Measurements from ENCODE around the gene ARMC7. TPM values are rescaled to one million over a fixed set of nuclear protein-coding genes. Genes with fewer than 3 reads are reported as not detected.
"Not testable (repeated sequence)": the region's sequence is repeated elsewhere in the genome, so short reads cannot be mapped to it uniquely, and the experiment has no call there.

Gene ARMC7
- total RNA-seq, 1 donor from 2014 or later = 8.0 TPM

DNA sequence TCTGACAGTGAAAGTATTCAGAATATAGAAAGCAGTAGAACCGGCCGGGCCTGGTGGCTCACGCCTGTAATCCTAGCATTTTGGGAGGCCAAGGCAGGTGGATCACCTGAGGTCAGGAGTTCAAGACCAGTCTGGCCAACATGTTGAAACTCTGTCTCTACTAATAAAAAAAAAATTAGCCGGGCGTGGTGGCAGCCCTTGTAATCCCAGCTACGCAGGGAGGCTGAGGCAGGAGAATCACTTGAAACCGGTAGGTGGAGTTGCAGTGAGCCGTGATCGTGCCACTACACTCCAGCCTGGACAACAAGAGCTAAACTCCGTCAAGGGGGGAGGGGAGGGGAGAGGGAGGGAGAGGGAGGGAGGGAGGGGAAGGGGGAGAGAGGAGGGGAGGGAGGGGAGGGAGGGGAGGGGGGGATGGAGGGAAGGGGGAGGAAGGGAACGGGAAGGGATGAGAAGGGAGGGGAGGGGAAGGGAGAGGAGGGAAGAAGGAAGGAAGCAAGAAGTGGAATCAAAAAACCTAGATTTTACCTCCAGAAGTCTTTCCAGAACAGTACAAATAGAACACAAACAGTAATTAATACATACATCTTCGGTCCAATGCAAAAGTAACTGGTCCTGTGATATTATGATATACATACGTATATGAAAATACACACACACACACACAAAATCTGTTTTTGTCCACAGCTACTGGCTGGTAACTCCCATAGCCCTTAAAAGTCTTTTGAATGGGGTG is 32.6 kb downstream of the ARMC7 start:
- intact Hi-C loops (cut with DNase I) = no loop called here
- no peak for DNase-seq (ENCODE audit: low spot score)

DNA sequence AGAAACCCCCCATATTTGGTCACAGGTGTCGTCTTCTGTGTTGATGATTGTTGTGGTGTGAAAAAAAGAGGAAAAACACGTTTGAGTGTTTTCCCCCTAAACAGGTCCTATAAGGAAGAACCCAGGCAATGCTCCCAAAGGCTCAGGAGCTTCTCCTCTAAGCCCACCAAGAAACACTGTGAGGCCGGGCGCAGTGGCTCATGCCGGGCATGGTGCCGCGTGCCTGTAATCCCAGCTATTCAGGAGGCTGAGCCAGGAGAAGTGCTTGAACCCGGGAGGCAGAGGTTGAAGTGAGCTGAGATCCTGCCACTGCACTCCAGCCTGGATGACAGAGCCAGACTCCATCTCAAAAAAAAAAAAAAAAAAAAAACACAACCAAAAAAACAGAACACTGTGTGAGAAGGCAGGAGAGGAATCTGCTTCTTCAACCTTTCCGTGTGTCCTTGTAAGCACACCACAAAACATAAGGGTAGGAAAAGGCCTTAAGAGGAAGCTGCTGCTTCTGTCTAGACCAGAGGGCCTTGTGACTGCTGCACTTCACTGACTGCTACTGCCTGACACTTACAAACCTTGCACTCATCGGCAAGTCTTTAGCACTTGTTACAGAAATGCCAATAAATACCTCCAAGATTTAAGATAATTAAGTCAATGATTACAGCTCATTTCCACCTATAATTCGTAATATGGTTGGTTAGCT is 35.2 kb downstream of the ARMC7 start:
- intact Hi-C loops (cut with DNase I) = no loop called here
- no peak for DNase-seq (ENCODE audit: low spot score)

DNA sequence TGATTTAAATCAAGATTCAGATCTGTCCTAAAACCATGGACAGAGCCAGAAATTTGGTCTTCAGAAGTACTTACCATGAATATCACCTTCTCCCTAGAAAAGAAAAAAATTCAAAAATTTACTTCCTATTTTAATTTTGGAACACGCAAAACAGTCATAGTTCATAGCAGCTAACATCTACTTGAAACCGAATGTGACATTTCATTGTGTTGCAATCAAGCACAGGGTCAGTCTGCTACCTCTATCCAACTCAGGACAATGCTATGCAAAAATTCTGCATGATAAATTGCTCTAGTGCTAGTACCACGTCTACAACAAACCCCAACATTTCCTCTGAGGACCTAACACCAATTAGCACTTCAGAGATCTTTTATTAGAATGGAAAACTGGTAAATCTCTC is 36.8 kb downstream of the ARMC7 start:
- intact Hi-C loops (cut with DNase I) = no loop called here
- DNase-seq (ENCODE audit: low spot score) = no peak

DNA sequence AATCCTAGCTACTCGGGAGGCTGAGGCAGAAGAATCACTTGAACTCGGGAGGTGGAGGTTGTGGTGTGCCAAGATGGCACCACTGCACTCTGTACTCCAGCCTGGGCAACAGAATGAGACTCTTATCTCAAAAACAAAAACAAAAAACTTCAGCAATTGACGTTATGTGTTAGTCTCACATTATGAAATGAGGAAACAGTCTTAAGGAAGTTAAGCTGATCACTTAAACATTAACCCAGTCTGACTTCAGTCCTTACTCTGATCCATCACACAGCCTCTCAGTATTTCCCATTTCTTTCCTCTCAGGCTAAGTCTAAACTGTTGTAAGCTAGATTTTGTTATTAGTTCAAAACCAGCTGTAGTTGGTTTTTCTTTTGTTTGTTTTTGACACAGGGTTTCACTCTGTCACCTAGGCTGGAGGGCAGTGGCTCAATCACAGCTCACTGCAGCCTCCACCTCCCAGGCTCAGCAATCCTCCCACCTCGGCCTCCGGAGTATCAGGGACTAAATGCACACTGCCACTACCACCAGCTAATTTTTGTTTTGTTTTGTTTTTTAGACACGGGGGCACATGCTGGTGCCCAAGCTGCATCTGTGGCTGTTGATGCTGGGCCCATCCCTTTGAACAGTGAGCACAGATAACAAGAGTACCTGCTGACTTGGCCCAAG is 38.2 kb downstream of the ARMC7 start:
- DNase-seq (ENCODE audit: low spot score) = no peak
- intact Hi-C loops (cut with DNase I) = no loop called here

DNA sequence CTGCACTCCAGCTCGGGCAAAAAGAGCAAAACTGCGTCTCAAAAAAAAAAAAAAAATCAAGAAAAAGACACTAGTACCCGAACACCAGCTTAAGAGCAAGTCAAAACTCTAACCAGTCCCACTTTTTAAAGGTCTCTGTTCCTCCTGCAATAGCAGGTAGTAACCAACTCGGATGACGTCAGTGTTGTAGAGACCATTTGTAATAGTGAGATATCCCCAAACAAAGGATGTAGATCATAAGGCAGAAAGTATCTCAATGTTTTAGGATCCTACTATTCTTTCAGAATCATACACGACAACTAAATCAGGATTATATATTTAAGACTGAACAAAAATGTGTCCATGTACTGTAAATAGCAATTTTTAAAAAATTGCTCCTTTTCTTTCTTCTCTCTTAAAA is 42.2 kb downstream of the ARMC7 start:
- intact Hi-C loops (cut with DNase I) = loop anchor here (5.0 kb wide), 1 partner anchor 40 kb away; no protein-coding TSS in a partner anchor

DNA sequence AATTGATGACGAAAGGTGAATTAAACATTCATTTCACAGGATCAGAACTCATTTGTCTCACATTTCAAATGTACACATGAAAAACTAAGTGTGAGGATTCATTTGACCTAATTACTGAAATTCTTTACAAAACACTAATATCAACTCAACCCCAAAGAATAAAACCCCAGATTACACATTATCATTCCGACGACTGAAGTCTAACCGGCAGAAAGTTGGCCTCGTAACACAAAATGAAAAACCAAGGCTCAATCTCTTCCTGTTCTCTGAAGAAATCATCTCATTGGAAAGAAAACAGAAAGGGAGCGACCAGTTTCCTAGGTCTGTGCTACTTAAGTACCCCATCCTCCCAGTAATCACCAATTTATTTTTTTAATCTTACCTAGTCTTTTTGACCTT is 42.8 kb downstream of the ARMC7 start:
- no peak for DNase-seq (ENCODE audit: low spot score)
- intact Hi-C loops (cut with DNase I) = loop anchor here (5.0 kb wide), 1 partner anchor 40 kb away; no protein-coding TSS in a partner anchor

More for the DNA sequence above, 42.2 kb downstream of the ARMC7 start:
- DNase-seq (ENCODE audit: low spot score) = no peak

DNA sequence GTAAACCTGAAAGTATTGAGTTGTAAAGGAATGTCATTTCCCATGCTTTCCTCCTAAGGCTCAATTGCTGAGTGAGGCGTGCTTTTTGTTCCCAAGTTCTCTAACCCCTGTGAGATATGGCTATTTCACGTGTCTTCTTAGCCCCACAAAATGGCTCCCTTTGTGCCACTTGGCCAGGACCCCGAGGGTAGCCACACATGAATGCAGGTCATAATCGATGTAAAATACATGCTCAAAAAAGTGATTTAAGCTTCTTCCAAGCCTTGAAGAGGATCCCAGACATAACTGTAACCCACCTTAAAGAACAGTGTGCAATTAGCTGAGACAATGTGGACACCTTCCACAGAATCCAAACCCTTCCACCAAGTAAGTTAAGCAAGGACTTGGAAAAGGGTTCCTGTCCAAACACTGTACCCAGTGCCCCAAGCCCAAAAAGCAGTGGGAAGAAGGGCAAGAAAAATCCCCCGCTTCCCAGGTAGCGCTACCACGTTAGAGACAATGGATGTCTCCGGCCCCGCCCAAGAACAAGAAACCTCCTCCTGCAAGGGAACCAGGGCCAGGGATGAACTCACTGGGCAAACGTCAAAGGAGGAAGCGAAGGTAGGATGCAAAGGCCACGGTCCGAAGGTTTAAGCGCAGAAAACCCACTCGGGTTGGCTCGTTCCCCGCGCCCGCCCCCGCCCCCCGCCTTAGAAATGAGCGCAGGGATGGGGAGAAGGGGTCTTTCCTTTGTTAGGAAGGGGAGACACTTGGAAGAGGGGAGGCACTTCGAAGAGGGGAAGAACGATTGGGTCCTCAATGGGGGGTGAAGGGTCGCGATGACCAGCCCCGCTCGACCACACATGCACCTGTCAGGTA is 43.4 kb downstream of the ARMC7 start:
- intact Hi-C loops (cut with DNase I) = loop anchor here (5.0 kb wide), 1 partner anchor 41 kb away; no protein-coding TSS in a partner anchor
- no peak for DNase-seq (ENCODE audit: low spot score)

DNA sequence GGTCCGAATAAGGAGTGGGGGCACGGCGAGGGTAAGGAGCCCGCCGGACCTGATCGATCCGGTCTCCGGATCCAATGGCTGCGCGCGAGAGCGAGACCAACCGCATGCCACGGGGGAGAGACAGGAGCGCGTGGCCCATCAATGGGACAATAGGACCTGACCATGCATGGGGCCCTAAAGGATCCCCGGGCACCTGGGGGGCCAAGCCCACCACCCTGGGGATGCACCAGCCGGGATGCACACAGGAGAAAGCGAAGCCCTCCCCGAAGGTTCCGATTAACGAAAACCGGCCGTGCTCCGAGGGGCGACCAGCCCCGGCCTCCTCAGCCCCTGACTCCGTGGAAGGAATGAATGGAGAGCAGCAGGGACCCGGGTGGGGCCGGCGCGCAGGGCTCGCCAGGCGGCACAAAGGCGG is 44.0 kb downstream of the ARMC7 start:
- no peak for DNase-seq (ENCODE audit: low spot score)
- intact Hi-C loops (cut with DNase I) = loop anchor here (5.0 kb wide), 1 partner anchor 41 kb away; no protein-coding TSS in a partner anchor

DNA sequence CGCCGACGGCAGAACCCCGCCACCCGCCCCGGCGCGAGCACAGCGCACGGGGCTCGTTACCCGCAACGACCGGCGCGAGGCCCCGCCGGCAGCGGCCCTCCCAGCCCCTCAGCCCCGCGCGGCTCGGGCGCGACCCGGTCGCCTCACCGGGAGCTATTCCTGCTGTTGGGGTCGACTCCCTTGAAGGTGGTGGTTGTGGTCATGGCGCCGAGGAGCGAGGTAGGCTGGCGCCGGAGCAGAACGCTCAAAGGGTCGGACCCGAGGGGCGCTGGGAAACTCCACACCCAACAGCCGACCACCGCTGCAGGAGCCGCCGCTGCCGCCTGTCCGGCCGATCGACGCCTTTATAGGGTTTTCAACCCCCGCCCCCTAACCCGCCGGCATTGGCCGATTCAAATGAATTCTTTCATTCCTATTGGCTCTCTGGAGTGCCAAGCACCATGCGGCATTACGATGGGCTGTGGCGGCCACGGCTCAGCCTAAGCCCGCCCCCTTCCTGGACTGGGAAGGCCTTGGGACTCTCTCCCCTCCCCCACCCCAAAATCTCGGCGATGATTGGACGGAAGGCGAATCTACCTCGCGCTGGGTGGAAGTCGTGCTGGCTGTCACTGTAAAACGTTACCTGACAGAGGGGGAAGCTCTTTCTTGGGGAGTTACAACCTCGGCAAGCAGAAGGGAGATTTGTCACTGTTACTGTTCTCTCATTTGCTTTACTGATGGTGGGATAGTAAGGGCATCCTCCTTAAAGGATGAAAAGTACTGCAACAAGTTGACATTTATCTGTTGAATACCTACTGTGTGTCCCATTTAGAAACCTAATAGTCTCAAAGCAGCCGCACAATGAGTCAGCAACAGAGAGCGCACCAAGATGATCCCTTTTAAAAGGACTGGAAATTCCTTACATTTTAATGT is 44.7 kb downstream of the ARMC7 start, which contains the start of gene JPT1:
Gene JPT1, minus strand, starts transcription at position 318 of the 912 bp plus-strand sequence. Its CDS starts 115 bp downstream, at position 203.
- intact Hi-C loops (cut with DNase I) = loop anchor here (5.0 kb wide), 1 partner anchor 42 kb away; no protein-coding TSS in a partner anchor
- DNase-seq (ENCODE audit: low spot score) = peak; percentile 98

DNA sequence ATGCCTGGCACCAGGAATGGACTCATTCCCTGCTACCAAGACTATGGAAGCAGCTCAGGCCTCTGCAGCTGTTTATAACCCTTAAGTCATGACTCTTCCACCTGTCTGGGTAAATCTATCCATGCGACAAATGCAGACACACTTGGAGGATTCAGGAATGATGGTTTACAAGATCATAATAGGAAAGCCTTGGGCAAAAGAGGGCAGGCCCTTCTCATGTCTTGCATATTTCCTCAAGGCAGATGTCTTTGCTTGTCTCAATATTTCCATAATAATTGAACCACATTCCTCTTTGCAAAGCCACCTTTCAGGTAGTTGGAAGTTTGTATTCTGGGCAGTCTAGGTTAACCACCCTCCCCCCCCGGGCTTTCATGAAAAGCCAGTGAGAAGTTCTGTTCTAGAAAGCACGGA is 45.4 kb downstream of the ARMC7 start:
- DNase-seq (ENCODE audit: low spot score) = no peak
- intact Hi-C loops (cut with DNase I) = no loop called here

DNA sequence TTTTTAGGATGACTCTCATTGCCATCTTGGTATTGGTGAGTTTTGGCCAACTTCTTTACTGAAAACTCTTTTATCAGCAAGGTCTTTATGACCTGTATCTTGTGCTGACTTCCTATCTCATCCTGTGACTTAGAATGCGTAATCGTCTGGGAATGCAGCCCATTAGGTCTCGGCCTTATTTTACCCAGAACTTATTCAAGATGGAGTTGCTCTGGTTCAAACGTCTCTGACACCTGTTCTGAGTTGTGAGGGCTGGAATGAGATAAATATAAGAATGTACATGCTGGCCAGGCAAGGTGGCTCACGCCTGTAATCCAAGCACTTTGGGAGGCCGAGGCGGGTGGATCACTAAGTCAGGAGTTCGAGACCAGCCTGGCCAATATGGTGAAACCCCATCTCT is 48.7 kb downstream of the ARMC7 start:
- DNase-seq (ENCODE audit: low spot score); intact Hi-C loops (cut with DNase I): not testable (repeated sequence)

DNA sequence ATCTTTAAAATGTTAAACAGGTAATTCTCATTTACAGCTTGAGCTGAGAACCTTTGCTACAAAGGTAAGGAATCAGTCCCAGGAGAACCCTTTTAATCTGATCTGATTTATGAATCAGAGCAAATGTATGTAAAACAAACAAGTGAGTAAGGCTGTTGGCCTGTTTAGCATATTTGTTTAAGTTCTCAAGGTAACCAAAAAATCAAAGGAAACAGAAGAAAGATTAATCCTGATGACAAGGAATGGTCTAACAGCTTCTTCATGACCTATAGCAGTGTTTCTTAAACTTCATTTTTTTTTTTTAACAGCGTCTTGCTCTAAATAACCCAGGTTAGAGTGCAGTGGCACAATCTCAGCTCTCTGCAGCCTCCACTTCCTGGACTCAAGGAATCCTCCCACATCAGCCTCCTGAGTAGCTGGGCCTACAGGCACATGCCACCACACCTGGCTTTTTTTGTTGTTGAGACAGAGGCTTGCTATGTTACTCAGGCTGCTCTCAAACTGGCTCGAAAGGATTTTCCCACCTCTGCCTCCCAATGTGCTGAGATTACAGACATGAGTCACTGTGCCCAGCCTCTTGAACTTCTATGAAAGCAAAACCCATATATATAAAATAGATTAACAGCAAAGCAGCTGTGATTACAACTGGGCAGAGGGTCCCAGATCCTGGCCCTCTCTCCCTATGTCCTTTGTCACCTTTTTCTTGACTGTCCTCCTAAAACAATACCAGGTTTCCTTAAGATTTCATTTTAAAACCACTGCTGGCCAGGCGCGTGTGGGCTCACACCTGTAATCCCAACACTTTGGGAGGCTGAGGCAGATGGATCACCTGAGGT is 49.6 kb downstream of the ARMC7 start:
- intact Hi-C loops (cut with DNase I) = no loop called here
- no peak for DNase-seq (ENCODE audit: low spot score)

DNA sequence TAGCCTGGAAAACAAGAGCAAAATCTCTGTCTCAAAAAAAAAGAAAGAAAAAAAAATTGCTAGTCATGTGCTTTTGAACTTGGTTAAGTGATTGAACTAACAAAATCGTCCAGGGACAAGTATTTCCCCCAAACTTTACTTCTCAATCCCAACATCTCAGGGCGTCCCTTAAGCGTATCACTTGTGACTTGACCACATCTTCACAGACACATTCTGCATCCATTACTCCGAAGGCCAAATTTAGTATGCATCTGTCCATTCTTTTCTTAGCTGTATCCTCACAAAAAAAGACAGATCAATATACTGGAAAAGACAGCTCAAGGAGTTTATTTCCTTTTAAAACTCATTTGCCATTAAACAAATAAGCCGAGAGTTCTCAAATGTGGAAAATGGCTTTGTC is 50.4 kb downstream of the ARMC7 start:
- intact Hi-C loops (cut with DNase I) = no loop called here
- no peak for DNase-seq (ENCODE audit: low spot score)

DNA sequence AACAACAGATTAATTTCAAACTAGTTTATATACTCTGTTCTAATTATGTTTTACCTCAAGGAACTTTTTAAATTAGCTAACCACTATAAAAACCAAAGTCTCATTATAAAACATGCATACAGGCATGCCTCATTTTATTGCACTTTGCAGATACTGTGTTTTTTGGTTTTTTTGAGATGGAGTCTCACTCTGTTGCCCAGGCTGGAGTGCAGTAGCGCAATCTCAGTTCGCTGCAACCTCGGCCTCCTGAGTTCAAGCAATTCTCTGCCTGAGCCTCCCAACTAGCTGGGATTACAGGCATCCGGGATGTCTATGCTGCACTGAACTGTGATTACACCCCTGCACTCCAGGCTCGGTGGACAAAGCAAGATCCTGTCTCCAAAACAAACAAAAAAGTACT is 53.3 kb downstream of the ARMC7 start:
- intact Hi-C loops (cut with DNase I) = no loop called here
- no peak for DNase-seq (ENCODE audit: low spot score)

DNA sequence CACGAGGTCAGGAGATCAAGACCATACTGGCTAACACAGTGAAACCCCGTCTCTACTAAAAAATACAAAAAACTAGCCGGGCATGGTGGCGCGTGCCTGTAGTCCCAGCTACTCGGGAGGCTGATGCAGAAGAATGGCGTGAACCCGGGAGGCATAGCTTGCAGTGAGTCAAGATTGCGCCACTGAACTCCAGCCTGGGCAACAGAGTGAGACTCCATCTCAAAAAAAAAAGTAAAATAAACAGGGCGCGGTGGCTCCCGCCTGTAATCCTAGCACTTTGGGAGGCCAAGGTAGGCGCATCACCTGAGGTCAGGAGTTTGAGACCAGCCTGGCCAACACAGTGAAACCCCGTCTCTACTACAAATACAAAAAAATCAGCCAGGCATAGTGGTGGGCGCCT is 54.8 kb downstream of the ARMC7 start:
- DNase-seq (ENCODE audit: low spot score); intact Hi-C loops (cut with DNase I): not testable (repeated sequence)

DNA sequence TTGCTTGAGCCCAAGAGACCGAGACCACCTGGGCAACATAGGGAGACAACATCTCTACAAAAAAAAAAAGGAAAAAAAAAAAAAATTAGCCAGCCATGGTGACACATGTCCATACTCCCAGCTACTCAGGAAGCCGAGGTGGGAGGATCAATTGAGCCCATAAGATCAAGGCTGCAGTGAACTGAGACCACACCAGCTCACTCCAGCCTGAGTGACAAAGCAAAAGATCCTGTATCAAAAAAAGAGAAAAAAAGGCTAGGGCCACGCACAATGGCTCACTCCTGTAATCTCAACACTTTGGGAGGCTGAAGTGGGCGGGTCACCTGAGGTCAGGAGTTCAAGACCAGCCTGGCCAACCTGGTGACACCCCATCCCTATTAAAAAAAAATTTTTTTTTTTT is 59.2 kb downstream of the ARMC7 start:
- no peak for DNase-seq (ENCODE audit: low spot score)

DNA sequence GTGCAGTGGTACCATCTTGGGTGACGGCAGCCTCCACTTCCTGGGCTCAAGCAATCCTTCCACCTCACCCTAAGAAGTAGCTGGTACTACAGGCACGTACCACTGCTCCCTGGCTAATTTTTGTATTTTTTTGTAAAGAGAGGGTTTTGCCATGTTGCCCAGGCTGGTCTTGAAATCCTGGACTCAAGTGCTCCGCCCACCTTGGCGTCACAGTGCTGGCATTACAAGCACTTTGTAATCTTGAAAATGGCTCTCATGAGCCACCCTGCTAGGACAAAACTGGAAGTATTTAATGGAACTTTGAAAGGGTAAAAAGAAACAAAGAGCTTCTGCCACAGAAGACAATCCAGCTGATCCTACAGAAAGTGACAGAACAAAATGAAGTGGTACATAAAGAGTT is 63.8 kb downstream of the ARMC7 start:
- DNase-seq (ENCODE audit: low spot score) = no peak
- intact Hi-C loops (cut with DNase I) = loop anchor here (5.0 kb wide), 1 partner anchor 56 kb away; no protein-coding TSS in a partner anchor

More for the DNA sequence above, 59.2 kb downstream of the ARMC7 start:
- intact Hi-C loops (cut with DNase I) = no loop called here

Measured in cardiac septum (tissue), 1 donor.